Heart right ventricle (tissue), 16 donors: ENCODE data around the gene ARHGEF16. TPM values are rescaled to one million over a fixed set of nuclear protein-coding genes. Genes with fewer than 3 reads are reported as not detected.

Source experiments
- ATAC-seq, 8 donors: fragments of 200-7000 bp; cut with Tn5 transposase; one replicate each; pipeline ENCODE4 v1.9.1; 2020; ENCODE audit warnings: mild to moderate bottlenecking in 8 of 8, moderate library complexity in 8 of 8, moderate number of reproducible peaks in 1 of 8
- DNase-seq, 2 donors: peaks; one replicate each; pipeline ENCODE4 v3.0.0-alpha.2; 2020
- H3K27ac ChIP-seq, 10 donors: fragments of 200-600 bp; sonication (generic) in 2 of 10; one replicate each; pipeline versions ENCODE4 v1.5.0 to v1.8.0; 2020 to 2022; ENCODE audit warnings: mild to moderate bottlenecking in 3 of 10
- H3K27me3 ChIP-seq, 7 donors: fragments of 200-600 bp; one replicate each; pipeline ENCODE4 v1.8.0; 2021 to 2022; ENCODE audit warnings: mild to moderate bottlenecking in 2 of 7
- H3K36me3 ChIP-seq, 9 donors: fragments of 200-600 bp; sonication (generic) in 1 of 9; one replicate each; pipeline versions ENCODE4 v1.5.0 to v1.8.0; 2020 to 2022; ENCODE audit warnings: mild to moderate bottlenecking in 2 of 9
- H3K4me1 ChIP-seq, 9 donors: fragments of 200-600 bp; sonication (generic) in 1 of 9; one replicate each; pipeline versions ENCODE4 v1.5.0 to v1.8.0; 2020 to 2022; ENCODE audit warnings: mild to moderate bottlenecking in 4 of 9
- H3K4me3 ChIP-seq, 10 donors: fragments of 200-600 bp; sonication (generic) in 2 of 10; one replicate each; pipeline versions ENCODE4 v1.5.0 to v1.8.0; 2020 to 2022; ENCODE audit warnings: mild to moderate bottlenecking in 7 of 10, moderate library complexity in 2 of 10
- H3K9me3 ChIP-seq, 11 donors: fragments of 200-600 bp in 10 of 11; sonication (generic) in 2 of 11; one replicate each; pipeline versions ENCODE4 v1.5.0 to v1.8.0; 2013 to 2022; ENCODE audit warnings: mild to moderate bottlenecking in 2 of 11, control low read depth in 1 of 11, moderate library complexity in 1 of 11
- CTCF ChIP-seq, 9 donors: fragments of 200-600 bp; sonication (generic) in 2 of 9; IDR thresholded peaks; one replicate each; pipeline versions ENCODE4 v1.5.0 to v1.8.0; 2021 to 2022; ENCODE audit warnings: antibody characterized with exemption in 9 of 9, mild to moderate bottlenecking in 5 of 9, moderate library complexity in 1 of 9
- WGBS, 2 donors: extraction: QIAGEN DNeasy Blood & Tissue Kit; methylation state at CpG; one replicate each; pipeline ENCODE4 v1.1.7; 2013; ENCODE audit warnings: inconsistent platforms in 1 of 2; 5-methylcytosine and 5-hydroxymethylcytosine counted together
- intact Hi-C, 10 donors: fragments of 100-400 bp; cut with DNase I; formaldehyde crosslinking; loops; one replicate each; pipeline versions ENCODE4 v1.11.1 to v1.14.2; 2022
- polyA plus RNA-seq, 2 donors: library from polyadenylated mRNA; stranded (reverse); fragments of 200-250 nt; gene quantifications; one replicate each; pipeline ENCODE4 v1.2.3, GENCODE V29; 2013
- total RNA-seq, 10 donors: library from RNA; stranded (reverse); fragmentation: NEBNext Ultra II Directional in 3 of 10; extraction: Animal tissue kit (Norgen Biotek cat#: 25700) in 3 of 10; gene quantifications; one replicate each; pipeline versions ENCODE4 v1.2.1 to v1.2.4, GENCODE V29; 2021 to 2023
- donor health status: Arrhythmogenic right ventricular cardiomyopathy.
- donor health status: ischemic (EF 13 %, LVEDD 7.1; RV severe dilation, severe dysfunction).
- donor health status: healthy with polysubstance abuse.
- donor health status: DM: no; HTN: yes; CAD: no.
- donor health status: DM: no; HTN: no; CAD: no.
- donor health status: ischemic (EF 25% LVEDD 6.9; RV normal size, moderate dysfunction).
- donor health status: ischemic (EF 25% LVEDD 5.7; RV mildly dilated, moderate dysfunction).
- donor health status: healthy.
- donor health status: DM: yes; HTN: yes; CAD: no.
- donor health status: Ischemic cardiomyopathy.
- donor health status: ischemic (EF 35%, LVEDD 5.7; RV mildly dilated, moderate dysfunction).
- donor health status: nonischemic (EF 11% LVEDD 7.7; RV severe dilation, severe dysfunction).
- donor health status: DM: yes; HTN: yes; CAD: no.
- donor health status: PGD.
- donor health status: ischemic (EF 29% LVEDD 5.4; RV normal size, mild dysfunction).
- donor health status: nonischemic (EF 23%, LVEDD 6.1; RV moderate dilation, normal function).

Gene ARHGEF16
- total and polyA plus RNA-seq, 12 donors = 0.17 to 1.1 (median 0.40) TPM

DNA sequence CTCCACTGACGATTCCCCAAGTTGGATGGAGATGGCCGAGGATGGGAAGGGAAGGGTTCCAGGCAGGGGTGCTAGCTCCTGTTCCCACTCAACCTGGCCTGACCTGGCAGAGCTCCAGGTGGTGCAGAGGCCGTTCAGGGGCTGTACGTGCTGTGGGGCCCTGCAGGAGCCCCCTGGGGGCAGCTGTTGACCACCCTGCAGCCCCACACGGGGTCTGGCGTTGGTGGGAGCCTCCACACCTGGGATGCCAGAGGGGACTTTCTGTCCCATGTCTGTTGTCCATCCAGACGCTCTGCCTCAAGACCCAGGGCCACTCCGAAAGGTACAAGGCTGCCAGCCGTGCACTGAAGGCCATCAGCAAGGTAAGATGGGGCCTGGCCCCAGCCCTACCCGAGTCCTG, 20.0 kb downstream of the ARHGEF16 start:
- no peak overlapping the region for H3K27ac ChIP-seq
- no peak for DNase-seq
- no peaks in the 10 kb centered on the region for H3K9me3 ChIP-seq
- H3K36me3 ChIP-seq = no peaks in the 10 kb centered on the region
- WGBS, 2 donors = 68 to 69% methylated on average over 10 of the region's 10 CpGs
- H3K4me1 ChIP-seq = peaks cover 6 to 14% (median 10%) of the 10 kb centered on the region in 9 donors
- no peaks in the 10 kb centered on the region for H3K27me3 ChIP-seq
- ATAC-seq = no peak
- no peak for TF ChIP-seq CTCF (IDR thresholded peaks at IDR 0.05)
- H3K4me3 ChIP-seq = no peak overlapping the region
- intact Hi-C loops = no loop called here

DNA sequence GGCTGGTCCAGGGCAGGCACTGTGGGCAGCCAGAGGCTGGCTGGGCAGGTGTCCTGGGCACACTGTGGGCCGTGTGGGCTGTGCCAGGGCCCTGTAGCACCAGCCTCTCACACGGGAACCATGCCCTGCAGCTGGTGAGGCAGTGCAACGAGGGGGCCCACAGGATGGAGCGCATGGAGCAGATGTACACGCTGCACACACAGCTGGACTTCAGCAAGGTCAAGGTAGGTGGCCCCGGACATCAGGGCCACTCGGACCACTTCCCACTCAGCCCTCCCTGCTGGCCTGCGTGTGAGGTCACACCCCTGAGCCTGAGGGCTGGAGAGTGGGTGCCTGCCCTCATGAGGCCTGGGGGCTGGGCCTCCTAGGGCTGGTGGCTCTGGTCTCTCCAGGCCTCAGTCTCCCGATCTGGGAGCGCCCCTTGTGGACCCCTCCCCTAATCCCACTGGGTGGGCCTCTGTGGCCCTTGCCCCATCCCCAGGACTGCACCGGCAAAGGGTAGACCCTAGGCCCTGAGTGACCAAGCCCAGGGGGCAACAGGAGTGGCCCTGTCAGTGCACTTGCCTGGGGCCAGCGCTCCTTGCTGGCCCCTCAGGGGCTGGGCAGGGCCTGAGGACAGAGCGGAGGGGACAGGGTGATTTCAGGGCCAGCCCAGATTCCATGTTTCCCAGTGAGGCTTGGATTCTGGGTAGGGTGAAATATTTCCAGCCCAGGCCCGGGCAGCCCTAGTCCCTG, 21.5 kb downstream of the ARHGEF16 start:
- DNase-seq = no peak
- Histone ChIP-seq H3K4me3 (no peak overlapping the region), H3K27ac (no peak overlapping the region), H3K4me1 (peaks cover 6 to 13% (median 10%) of the 10 kb centered on the region in 9 donors), H3K36me3 (no peaks in the 10 kb centered on the region), H3K9me3 (no peaks in the 10 kb centered on the region), H3K27me3 (no peaks in the 10 kb centered on the region)
- intact Hi-C loops = no loop called here
- TF ChIP-seq CTCF (IDR thresholded peaks at IDR 0.05) = no peak
- 90 to 92% methylated on average over 14 of the region's 14 CpGs for WGBS, 2 donors
- ATAC-seq = no peak

DNA sequence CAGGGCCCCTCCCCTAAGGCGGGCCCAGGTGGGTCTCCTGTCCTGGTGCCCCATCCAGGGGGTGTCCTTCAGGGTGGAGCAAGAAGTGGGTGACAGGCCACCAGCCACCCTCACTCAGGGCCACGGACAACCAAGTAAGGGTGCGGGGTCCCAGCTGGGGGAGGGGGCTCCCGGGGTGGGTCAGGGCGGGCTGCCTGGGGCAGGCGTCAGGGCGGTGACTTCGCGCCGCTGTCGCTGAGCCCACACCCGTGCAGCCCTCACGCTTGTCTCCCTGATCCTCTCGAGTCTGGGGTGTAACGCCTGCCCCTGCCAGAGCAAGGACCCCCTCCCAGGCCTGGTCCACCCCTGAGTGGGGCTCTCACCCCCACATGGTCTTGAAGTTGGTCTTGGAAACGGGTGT, 22.2 kb downstream of the ARHGEF16 start:
- H3K36me3 ChIP-seq = no peaks in the 10 kb centered on the region
- no peaks in the 10 kb centered on the region for H3K27me3 ChIP-seq
- intact Hi-C loops = no loop called here
- H3K4me1 ChIP-seq = peaks cover under 1 to 7% (median 3%) of the 10 kb centered on the region in 9 donors
- H3K27ac ChIP-seq = no peak overlapping the region
- TF ChIP-seq CTCF (IDR thresholded peaks at IDR 0.05) = no peak
- DNase-seq (no peak), ATAC-seq (no peak)
- no peaks in the 10 kb centered on the region for H3K9me3 ChIP-seq
- no peak overlapping the region for H3K4me3 ChIP-seq
- 91 to 93% methylated on average over 13 to 16 of the region's 16 CpGs for WGBS, 2 donors

DNA sequence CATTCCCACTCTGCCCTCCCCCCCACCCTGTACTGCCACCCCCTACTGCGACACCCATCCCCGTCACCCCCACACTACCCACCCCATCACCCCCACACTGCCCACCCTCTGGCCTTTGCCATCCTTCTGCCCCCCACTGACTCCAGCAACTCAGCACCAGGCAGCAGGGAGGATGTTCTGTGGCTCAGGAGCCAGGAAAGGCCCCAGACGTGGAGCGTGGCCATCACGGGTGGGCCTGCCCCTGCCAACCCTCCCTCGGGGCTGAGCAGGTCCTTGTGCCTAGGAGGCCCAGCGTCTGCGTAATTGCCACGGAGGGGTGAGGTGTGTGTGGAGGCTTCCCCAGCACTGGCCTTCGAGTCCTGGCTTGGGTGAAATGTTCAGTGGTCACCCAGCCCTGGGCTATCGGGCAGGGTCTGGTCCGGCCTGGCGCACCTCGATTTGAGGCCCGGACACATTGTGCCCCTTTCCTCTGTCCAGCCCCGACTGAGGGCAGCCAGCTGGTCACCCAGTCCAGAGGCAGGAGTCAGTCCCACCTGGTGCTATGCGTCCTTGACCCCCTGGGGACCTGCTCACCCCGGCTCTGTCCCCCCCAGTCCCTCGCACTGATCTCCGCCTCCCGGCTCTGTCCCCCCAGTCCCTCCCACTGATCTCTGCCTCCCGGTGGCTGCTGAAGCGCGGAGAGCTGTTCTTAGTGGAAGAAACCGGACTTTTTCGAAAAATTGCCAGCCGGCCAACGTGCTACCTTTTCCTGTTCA, 23.0 kb downstream of the ARHGEF16 start:
- no peak overlapping the region for H3K27ac ChIP-seq
- TF ChIP-seq CTCF (IDR thresholded peaks at IDR 0.05) = no peak
- intact Hi-C loops = no loop called here
- no peak overlapping the region for H3K4me3 ChIP-seq
- no peaks in the 10 kb centered on the region for H3K4me1 ChIP-seq
- DNase-seq (no peak), ATAC-seq (no peak)
- 66 to 67% methylated on average over 25 to 28 of the region's 28 CpGs for WGBS, 2 donors
- no peaks in the 10 kb centered on the region for H3K9me3 ChIP-seq
- no peaks in the 10 kb centered on the region for H3K36me3 ChIP-seq
- H3K27me3 ChIP-seq = peaks cover 0 to 2% (median 0%) of the 10 kb centered on the region in 7 donors
